ENCODE results near the gene NDST4.

- peak in 7 of 11 experiments; percentile 21 to 48 (median 41) for TF ChIP-seq CTCF (IDR thresholded peaks at IDR 0.05 in 8 of 11, conservative IDR thresholded peaks at IDR 0.05 in 3 of 11)
- no peak for TF ChIP-seq POLR2AphosphoS5 (IDR thresholded peaks at IDR 0.05)
Observed at GRCh38 chr4:115090483-115091075, 22.8 kb downstream of the NDST4 start.

Data from spleen (tissue), 7 donors.